OCI-LY7 (cell line): ENCODE data around the gene FITM1.

Experiments used
- EZH2phosphoT487 ChIP-seq: fragments of 200-600 bp; sonication (generic); IDR thresholded peaks from 2 replicates; pipeline ENCODE4 v1.6.1; 2018; ENCODE audit warnings: low read depth, borderline replicate concordance, mild to moderate bottlenecking, mixed run types, antibody characterized with exemption, low read length, moderate library complexity, mixed read lengths
- TF ChIP-seq, protein P1 (sequence below): fragments of 200-600 bp; sonication (generic); conservative IDR thresholded peaks from 2 replicates; pipeline ENCODE4 v1.5.1; 2014; ENCODE audit warnings: mild to moderate bottlenecking, antibody characterized with exemption, low read length, moderate library complexity, mixed read lengths

DNA sequence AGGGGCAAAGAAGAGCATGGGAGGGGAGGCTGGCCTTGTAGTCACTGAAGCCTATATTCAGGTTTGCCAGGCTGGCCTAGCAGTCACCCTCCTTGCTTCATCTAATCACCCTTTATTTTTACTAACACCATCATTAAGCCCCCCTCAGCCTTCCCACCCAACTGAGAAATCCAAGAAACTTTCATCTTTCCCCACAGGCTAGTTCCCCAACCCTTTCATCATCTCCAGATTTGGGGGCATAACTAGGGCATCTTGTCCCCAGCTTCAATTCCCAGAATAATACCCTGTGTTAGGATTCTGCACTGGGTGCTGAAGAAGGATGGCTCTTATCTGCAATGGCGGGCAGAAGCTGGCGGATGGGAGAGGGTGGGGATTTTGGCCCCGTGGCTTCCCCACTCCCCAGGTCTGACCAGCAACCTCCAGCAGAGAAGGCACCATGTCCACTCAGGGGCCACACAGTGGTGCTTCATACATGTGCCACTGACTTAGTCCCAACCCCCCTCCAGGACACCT lies 29.4 kb upstream of the FITM1 start:
- TF ChIP-seq EZH2phosphoT487, result no peak
- TF ChIP-seq, protein P1, sequence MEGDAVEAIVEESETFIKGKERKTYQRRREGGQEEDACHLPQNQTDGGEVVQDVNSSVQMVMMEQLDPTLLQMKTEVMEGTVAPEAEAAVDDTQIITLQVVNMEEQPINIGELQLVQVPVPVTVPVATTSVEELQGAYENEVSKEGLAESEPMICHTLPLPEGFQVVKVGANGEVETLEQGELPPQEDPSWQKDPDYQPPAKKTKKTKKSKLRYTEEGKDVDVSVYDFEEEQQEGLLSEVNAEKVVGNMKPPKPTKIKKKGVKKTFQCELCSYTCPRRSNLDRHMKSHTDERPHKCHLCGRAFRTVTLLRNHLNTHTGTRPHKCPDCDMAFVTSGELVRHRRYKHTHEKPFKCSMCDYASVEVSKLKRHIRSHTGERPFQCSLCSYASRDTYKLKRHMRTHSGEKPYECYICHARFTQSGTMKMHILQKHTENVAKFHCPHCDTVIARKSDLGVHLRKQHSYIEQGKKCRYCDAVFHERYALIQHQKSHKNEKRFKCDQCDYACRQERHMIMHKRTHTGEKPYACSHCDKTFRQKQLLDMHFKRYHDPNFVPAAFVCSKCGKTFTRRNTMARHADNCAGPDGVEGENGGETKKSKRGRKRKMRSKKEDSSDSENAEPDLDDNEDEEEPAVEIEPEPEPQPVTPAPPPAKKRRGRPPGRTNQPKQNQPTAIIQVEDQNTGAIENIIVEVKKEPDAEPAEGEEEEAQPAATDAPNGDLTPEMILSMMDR, result no peak
